GM12872 (cell line): ENCODE measurements around the gene FOXP4.

ENCODE experiments used
- TF ChIP-seq, protein P1 (sequence below): IDR thresholded peaks from 3 replicates; pipeline ENCODE4 v1.5.1; 2011; ENCODE audit warnings: low read depth, mild to moderate bottlenecking, low read length, moderate library complexity; ENCODE audit not compliant: insufficient read depth

Gene FOXP4

DNA sequence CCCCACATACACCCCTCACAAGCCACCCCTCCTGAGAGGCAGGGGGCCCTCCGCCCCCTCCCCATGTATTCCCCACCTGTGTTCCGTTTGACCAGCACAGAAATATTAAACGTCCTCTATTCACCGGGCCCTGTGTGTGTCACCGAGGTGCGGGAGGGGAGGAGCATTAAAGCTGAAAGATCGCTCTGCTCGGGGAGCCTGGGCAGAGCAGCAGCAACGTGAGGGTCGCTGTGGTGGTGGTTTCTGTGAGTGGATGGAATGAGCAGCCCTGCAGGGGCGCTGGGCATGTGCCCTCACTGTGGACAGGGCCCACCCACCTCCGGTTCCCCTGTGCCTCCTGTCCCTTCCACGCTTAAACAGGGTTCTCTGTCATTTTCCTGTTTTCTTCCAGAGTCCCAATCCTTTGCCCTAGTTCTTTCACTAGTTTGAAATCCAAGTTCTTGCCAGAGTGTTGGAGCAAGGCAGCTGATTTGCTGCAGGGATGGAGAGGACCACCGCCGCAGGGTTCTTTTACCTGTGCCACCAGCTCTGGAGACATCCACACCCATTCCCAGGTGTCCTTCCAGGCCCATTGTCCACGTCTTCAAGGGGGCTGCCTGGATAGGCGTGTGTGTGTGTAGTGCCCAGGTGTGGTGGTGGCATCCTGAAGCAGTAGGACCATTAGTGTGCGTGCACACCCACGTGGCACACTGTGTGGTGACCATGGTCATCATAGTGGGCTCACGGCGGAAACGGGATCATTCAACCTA, 54.5 kb downstream of the FOXP4 start:
- TF ChIP-seq, protein P1, sequence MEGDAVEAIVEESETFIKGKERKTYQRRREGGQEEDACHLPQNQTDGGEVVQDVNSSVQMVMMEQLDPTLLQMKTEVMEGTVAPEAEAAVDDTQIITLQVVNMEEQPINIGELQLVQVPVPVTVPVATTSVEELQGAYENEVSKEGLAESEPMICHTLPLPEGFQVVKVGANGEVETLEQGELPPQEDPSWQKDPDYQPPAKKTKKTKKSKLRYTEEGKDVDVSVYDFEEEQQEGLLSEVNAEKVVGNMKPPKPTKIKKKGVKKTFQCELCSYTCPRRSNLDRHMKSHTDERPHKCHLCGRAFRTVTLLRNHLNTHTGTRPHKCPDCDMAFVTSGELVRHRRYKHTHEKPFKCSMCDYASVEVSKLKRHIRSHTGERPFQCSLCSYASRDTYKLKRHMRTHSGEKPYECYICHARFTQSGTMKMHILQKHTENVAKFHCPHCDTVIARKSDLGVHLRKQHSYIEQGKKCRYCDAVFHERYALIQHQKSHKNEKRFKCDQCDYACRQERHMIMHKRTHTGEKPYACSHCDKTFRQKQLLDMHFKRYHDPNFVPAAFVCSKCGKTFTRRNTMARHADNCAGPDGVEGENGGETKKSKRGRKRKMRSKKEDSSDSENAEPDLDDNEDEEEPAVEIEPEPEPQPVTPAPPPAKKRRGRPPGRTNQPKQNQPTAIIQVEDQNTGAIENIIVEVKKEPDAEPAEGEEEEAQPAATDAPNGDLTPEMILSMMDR, result no peak

DNA sequence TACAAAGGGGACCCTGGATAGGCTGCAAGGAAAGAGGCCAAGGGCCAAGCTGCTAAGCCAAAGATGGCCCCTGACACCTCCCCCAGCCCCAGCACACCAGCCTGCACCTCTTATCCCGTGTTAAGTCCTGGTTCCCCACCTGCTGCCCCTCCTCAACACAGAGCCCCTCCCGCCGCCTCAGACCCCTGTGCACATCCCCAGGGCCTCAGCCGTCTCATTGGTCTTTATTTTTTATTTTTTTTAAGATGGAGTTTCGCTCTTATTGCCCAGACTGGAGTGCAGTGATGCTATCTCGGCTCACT, 55.0 kb downstream of the FOXP4 start:
- TF ChIP-seq, protein P1, result no peak

DNA sequence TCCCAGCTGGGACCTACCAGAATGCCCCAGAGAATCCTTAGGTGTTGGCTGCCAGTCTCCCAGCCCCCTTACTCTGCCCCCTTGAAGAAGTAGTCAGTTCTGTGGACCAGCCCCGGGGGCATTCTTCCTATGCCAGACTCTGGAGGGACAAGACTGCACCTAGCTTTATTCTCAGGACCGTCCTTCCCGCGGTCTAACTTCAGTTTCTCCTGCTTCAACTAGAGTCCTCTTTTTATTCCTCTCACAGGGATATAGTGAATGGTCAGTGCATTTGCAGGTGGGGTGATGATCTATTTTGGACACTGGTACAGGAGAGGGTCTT, 56.2 kb downstream of the FOXP4 start:
- TF ChIP-seq, protein P1, result no peak

DNA sequence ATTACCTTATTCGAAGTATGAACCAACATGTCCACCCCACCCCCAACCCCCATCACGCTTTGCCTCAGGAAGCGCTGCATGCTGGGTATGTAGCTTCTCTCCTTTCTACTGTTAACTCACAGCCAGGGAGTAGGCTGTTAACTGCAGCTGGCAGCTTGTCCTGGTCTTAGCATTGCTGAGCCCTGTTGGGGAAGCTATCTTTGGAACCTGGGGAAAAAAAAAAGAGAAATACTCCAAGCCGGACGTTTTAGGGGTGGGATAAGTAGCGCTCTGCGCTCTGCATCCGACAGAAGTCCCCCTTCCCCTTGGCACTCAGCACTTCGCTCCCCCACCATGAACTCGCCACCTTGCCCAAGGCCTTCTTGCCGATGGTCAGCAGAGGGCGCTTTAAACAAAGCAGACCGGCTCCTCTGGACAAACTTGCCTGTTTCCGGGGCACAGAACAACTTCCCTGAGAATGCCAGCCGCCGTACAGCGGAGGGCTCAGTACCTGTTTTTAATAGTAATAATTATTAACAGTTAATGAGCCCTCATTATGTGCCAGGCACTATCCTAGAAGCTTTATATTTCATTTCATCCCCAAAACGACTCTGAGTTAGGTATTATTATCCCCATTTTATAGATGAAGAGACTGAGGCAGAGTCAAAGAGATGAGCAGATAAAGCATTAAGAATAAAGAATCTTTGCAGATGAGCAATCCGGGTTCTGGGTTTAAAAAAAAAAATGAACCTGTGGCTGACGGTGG, 56.9 kb downstream of the FOXP4 start:
- TF ChIP-seq, protein P1, result peak; percentile 88

DNA sequence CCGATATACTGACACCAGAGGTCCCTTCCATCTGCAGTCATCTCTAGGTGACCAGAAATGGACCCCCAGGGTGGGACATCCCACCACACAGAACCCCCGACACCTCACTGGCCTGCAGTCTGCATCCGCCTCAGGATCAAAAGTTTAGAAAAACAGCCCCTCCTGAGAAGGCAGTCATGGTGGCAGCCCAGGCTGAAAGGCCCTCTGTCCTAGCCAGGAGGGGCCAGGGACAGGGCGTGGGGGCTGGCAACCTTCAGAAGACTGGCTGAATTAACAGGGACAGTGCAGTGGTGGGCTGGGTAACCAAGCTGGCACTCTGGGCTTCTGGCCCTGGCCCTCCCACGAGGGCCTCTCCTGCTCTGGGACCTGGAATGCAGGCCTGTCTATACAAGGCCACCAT, 57.8 kb downstream of the FOXP4 start:
- TF ChIP-seq, protein P1, result no peak

DNA sequence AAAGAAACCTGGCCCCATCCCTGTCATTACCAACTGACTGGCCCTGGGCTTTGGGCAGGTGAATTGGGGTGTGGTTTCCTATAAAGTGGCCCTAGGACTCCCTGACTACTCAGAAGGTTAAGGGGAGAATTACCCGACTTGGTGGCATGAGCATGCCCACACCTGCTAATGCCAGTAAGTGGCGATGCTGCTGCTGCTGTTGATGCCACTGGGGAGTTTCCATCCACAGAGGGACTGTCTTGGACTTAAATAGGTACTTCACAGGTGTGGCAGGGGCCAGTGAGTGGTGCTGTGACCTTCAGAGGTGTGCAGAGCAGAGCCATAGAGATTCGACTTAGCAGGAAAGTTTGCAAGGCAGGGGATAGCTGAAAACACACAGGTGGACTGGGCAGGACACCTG, 59.5 kb downstream of the FOXP4 start:
- TF ChIP-seq, protein P1, result no peak

DNA sequence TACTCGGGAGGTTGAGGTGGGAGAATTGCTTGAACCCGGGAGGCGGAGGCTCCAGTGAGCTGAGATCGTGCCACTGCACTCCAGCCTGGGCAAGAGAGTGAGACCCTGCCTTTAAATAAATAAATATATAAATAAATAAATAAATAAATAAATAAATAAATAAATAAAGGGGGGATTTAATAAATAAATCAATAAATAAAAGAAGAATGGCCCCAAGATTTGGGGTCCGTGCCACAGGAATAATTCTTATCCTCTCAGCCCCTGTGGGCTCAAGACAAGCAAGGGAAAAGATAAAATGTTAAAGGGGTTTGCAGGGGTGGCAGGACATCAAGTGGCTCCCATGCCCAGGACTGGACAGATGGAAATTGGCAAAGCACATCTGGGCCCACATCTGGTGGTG, 60.9 kb downstream of the FOXP4 start:
- TF ChIP-seq, protein P1, result no peak
